ENCODE data around the gene ATP13A3.

Gene ATP13A3

DNA sequence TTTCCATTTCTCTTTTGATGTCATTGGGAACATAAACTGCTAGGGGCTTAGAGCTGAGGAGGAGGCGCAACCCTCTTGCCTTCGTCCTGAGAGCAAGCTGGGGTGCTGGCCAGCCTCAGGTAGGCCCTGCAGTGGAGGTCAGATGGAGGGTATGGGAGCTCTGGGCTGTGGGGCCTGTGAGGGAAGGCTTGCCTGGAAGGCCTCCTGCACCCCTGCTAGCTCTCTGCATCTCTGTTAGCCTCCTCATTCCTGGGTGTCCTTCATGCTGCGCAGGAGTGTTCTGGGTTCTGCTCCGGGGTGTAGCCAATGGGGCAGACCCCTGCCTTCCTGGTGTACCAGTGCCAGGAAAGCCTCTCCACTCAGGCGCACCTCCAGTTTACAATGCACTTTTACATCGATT lies 99.5 kb downstream of the ATP13A3 start:
- no peak for DNase-seq

DNA sequence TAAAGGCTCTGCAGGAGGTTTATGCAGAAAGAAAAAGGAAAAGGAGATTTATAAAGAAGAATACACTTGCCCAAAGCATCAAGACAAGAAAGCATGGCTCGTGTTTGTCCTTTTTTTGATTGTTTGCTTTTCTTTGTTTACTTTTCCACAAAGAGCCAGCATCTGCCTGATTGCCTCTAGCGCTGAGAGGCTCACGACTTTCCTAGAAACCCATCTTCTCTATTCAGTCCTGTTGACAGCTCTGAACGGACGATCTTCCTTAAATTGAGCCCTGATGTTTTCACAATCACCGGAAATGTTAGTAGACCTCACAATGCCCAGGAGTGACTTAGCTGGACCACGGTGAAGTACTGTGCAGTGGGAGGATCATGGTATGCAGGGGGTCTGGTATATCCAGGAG lies 100.2 kb downstream of the ATP13A3 start:
- DNase-seq: no peak

DNA sequence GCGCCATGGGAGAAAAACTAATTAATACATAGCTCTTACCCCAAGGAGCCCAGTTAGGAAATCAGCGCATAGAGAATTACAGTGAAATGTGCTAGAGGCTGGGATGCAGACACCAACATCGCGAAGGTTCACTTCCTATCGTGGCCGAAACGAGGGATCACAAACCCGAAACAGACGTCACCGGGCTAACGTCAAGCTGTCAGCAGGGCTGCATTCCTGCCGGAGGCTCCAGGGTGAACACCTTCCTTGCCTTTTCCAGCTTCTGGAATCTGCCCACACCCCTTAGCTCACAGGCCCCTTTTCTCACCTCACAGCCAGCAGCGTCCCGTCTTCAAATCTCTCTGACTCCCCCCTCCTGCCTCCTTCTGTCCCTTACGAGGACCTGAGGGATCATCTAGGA lies 100.7 kb downstream of the ATP13A3 start:
- no peak for DNase-seq

DNA sequence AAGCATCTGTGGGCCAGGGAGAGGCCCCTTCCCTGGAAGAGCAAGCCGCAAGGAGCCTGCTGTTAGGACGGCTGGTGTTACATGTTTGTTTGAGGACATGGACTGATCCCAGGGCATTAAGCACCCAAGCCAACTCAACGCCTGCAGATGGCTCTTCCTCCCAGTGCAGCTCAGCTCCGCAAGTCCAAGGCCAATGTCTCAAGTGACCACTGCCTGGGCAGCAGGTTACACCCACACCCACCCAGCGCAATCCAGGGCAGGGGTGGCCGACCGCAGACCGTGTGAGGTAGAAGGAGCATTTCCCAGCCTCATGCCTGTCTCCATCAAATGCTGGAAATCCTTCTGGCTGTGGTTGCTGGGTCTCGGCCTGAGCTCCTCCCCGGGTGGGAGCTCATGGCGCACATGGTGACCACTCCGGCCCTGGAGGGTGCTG lies 102.2 kb downstream of the ATP13A3 start:
- no peak for DNase-seq

DNA sequence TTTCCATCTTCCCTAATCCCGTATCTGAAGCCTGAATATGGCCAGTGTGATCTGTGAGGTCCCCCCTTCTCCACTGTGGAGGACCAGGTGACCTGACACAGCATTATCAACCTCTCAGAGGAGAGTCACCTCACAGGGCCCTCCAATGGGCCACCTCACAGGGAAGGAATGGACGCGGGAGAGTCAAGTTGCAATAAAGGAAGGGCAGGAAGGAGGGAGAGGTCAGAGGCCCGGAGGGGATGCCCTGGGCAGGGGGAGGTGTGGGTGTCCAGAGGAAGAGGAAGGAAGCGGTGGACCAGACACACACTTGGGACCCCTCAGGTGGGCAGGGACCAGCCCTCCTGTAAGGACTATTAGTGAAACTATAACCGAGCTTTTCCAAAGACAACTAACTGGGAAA lies 102.6 kb downstream of the ATP13A3 start:
- DNase-seq: no peak

DNA sequence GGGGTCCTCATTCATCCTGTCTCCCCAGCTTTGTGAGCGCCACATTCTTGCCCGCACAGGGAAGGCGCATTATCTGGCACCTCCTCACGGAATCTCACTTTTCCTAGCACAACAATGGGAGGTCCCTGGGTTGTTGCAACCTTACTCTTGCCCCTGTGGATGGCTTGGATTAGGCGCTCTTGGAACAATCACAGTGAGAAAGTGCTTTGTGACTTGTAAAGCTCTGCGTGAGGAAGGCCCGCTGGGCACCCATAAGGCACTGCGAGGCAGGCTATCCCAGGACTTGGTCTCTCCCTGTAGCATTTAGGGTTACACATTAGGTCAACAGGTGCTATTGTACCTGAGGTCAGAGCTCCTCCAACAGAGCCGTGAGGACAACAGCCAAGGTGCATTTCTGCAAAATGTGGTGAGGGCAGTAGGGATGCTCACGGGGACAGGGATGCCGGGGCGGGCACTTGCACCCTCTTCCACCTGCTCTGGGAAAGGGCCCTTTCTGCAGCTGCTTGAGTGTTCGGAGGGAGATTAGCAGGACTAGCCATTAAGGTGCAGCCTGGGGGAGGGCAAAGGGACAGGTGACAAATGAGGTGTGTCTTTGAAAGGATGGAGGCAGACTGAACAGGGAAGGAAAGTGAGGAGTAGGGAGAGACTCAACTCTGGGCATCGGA lies 103.4 kb downstream of the ATP13A3 start:
- no peak for DNase-seq

DNA sequence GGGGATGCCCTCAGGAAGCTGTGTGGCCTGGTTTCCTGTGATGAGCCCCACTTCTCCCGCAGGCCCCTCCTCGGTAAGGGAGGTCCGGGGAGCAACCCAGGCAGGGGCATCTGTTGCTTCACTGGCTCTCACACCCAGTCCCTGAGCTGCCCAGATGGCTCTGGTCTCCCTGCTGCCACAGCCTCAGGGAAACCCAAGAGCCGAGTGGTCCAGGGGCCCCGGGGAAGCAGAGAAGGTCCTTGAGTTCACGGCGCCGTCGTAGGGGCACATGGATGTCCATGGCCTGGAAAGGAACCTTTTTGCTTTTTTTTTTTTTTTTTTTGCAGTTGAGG lies 103.9 kb downstream of the ATP13A3 start:
- no peak for DNase-seq

DNA sequence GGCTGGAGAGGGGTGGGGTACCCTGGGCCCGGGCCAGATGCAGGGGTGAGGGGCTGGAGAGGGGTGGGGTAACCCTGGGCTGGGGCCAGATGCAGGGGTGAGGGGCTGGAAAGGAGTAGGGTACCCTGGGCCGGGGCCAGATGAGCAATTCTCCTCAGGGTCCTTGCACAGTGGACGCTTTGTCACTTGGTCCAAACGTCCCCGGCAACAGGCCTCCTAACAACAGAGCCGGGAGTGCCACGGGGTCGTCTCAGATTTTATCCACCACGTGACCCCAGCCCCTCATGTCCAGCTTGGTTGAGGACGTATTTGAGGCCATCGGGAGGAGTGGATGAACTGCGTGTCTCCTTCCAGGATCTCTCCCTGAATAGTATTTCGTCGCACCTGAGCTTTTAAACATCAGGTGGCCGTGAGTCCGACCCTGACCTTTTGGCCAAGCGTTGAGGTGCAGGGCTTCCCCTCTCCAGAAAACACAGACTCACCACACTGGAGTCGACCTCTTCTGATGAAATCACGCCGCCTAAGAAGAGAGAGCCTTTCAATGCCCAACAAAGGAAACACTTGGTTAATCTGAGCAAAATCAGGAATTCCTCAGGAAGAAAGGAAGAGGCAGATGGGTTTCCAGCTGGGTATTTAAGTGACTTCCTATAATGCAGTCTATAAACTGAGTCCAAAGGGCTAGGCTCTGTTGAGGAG lies 104.5 kb downstream of the ATP13A3 start:
- DNase-seq: no peak

DNA sequence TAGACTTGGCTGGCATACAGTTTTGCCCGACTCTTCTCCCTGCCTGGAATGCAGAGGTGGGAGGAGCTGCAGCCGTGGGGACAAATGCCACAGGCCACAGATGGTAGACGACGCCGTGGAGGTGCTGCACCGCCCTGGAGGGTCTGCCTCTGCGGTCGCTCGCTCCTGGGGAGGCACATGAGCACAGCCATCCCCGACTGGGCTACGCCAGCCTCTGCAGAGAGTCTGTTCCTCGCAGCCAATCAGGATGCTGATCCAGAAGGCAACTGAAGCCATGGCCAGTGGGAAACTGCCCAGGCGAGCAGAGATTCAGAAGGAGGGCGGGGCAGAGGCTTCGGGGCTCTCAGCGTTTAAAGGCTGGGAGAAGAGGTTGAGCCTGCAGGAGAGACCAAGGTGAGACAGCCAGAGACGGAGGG lies 105.3 kb downstream of the ATP13A3 start:
- DNase-seq: no peak

DNA sequence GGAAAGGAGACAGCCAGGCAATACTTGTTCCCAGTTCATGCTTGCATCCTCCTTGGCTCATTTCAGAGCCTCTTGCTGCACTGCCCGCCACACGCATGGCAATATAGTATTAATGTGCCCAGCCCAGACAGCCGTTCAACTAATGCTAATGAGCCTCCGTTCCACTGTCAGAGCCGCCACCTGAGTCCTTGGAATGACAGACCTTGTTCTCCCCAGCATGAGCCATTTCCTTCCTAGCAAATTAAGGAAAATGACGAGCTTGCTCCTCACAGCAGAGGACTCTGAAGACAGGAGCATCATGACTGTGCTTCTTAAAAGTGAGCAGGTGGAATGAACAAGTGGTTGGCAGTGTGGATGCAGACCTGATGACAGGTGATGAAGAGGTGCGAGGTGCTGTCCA lies 106.5 kb downstream of the ATP13A3 start:
- DNase-seq: no peak

DNA sequence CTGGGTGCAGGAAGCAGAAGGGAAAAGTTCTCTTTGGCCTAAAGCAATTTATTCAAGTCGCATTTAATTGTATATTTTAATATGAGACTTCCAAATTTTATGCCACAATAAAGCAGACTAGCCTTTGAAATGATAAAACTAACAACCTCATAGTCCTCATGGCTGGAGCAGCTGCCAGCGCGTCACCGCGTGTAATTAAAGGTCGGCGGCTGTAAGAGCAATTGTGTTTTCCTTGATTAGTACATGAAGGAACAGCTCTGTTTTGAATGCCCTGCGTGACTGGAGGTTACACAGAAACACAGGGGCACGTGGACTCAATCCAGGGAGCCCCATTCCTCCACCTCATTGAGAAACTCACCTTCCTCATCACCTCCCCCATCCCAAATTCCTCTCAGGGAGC lies 107.2 kb downstream of the ATP13A3 start:
- peak; percentile 77 for DNase-seq

DNA sequence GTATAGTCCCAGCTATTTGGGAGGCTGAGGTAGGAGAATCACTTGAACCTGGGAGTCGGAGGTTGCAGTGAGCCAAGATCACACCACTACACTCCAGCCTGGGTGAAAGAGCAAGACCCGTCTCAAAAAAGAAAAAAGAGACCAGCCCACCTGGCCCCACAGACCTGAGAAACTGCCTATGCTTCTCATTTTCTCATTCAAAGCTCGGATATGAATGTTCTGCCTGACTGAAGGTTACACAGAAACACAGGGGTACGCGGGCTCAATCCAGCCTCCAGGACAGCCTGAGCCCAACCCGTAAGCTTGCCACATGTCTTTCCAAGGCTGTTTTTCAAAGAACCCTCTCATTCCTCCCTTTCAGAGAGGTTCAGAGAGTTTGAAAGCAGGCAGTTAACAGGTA lies 107.6 kb downstream of the ATP13A3 start:
- peak; percentile 56 for DNase-seq

DNA sequence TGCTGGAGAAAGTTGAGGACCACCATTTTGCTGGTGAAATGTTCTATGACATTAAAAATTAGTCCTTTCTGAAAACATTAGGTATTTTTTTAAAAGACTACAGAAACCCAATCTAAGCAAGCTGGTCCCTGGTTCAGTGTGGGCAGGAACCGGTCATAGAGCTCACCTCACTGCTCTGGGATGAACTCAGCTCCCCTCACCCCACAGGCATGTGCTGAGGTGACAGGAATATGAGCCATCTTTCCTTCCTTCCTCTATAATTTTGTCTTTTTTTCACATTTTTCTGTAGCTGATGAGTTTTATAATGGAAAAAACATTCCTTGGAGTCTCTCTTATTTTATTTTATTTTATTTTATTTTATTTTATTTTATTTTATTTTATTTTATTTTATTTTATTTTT lies 109.1 kb downstream of the ATP13A3 start:
- no peak for DNase-seq

DNA sequence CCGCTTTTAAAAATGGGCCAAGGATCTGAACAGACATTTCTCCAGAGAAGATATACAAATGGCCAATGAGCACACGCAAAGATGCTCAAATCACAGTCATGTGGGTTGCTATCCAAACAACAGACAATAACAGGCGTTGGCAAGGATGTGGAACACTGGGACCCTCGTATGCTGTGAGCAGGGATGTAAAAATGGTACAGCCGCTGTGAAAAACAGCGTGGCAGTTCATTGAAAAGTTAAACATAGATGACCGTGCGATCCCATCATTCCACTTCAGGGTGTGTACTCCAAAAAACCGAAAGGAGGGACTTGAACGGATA lies 110.6 kb downstream of the ATP13A3 start:
- no peak for DNase-seq

DNA sequence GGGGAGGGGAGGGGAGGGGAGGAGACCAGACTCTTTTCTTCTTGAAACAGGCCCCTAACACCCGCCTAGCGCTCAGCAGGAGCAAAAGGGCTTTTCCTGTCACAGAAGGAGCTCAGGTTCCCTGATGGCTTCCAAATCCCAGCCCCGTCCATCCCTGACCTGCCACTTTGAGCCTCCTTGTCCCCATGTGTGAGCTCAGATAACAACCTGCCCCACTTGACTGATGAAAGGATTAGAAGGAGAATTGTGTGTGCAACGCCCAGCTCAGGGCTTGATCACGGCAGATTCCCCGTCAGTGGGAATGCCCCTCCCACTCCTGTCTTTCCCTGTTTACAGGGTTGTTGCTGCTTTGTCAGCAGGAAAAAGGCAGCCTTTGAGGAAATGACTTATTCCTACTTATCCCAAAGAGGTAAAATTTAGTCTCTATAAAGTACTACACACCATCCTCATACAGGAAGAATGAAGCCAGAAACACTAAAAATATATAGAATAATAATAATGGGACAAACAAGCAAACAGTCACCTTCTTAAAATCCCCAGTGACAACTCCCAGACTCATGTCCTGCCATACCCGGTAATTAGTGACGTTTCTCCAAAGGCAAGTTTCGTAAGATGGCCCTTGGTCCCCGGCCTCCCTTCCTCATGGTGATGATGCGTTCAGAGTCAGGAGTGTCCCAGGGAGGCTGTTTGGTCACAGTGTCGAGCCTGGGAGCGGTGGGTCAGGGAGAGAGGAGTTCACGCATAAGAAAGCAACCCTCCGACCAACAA lies 111.1 kb downstream of the ATP13A3 start:
- peak; percentile 17 for DNase-seq

DNA sequence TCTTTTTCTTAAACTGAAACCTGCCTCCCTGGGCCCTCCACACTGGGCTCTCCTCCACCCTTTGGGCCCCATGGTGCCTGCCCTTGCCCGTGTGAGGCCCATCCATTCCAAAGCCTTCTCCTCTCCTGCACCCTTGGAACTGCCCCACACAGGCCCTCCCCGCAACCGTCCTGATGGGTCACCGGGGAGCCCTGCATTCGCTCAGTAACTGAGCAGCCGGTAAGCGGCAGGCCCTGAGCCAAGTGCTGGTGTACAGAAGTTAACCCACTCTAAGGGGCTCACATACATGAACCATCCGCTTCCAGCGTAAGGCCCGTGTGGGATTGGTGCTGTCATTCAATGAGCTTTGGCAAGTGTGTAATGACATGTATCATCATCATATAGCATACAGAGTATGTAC lies 111.9 kb downstream of the ATP13A3 start:
- no peak for DNase-seq

DNA sequence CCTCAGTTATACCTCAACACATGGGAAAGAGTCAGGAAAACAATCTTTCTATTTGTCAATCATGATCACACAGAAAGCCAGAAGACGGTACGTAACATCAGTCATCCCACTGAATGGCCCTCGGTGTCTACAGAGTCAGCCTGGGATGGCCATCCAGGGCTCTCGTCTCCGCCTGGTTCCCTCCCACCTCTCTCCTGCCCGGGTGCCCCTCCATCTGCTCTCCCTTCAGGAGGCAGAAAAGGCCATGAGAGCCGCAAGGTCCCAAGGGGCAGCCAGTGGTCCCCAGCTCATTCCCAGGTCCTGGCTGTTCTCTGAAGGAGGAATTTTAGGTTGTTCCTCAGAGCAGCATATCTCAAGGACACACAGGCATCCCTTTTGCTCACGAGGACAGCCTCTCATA lies 112.9 kb downstream of the ATP13A3 start:
- no peak for DNase-seq

DNA sequence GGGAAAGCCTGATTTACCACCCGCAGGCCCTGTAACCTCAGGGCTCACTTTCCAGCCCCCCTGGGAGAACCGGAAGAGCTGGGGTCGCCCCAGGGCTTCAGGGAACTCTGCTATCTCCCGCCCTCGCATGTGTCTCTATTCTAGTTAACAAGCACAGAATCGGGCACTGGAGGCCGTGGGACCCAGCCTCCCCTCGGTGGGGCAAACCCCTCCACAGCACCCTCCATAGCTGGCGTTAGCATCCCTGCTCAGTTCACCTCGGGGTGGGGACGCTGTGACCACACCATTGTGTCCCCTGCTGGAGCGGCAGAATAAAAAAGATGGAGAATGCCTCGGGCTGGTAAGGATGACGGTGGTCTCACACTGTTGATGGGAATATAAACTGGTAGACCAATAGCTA lies 113.8 kb downstream of the ATP13A3 start:
- no peak for DNase-seq

DNA sequence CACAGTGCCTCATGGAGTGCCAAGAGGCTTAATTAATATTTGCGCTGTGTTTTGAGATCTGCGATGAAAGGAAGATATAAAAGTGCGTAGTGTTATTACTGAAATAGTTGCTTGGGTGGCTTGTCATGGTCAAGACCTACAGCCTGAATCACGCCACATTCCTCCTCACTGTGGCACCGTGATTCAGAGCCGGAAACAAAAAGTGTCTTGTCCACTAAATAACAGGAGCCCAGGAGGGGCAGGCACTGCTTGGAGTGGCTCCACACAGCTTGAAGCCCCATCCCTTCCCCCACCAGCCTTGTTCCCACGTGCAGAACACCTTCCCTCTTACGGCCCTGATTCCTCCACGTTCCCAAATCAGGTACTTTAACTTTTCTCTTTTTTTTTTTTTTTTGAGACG lies 116.0 kb downstream of the ATP13A3 start:
- no peak for DNase-seq

DNA sequence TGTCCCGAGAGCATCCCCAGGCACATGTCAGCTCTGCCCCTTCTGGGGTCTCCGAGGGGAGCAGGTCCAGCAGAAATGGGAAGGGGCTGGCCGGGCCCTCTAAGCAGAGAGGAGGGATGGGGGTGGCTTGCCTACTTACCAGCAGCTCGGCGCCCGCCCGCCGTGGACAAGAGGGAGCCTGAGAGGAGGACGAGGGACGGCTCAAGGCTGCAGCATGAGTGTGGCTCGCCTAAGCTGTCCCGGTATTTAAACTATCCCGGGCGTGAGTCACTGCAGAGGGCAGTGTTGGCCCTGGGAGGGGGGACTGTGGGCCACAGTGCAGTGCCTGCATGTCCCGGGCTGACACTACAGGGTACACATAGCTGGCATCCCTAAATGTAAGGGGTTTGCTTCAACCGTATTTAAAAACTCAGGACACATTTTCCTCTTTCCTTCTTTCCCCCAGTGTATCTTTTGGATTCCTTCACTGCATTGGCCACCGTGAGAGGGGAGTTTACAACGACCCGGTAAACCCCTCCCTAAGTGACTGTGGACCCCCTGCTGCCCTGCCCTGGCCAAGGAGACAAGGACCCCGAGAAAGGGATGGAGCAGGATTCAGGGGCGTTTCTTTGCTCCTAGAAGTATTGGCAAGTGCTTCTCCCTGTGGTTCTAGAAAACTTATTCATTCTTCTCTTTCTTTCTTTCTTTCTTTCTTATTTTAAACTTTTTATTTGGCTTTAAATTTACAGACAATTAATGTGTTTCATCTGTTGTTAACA lies 117.1 kb downstream of the ATP13A3 start, which contains the start of gene LRRC15:
Gene LRRC15, minus strand, starts transcription at position 222 of the 758 bp plus-strand sequence. CDS start 8,700 bp downstream, outside the sequence.
- no peak for DNase-seq

DNA sequence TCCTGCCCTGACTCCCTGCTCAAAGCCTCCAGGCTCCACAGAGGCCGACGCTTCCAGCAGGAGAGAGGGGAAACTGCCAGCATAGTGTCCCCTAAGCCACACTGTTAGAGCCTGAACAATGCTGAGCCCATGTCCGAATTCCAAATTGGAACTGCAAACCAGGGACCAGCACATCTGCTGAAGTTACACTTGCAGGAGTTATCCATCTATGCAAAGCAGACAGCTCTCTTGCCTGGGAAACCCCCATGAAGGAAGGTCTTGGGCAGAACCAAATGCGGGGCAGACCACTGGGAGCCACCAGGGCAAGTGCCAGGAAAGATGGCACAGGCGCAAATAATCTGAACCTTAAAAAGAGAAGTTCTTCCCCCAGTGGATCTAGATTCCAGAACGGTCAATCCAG lies 117.9 kb downstream of the ATP13A3 start:
- no peak for DNase-seq

DNA sequence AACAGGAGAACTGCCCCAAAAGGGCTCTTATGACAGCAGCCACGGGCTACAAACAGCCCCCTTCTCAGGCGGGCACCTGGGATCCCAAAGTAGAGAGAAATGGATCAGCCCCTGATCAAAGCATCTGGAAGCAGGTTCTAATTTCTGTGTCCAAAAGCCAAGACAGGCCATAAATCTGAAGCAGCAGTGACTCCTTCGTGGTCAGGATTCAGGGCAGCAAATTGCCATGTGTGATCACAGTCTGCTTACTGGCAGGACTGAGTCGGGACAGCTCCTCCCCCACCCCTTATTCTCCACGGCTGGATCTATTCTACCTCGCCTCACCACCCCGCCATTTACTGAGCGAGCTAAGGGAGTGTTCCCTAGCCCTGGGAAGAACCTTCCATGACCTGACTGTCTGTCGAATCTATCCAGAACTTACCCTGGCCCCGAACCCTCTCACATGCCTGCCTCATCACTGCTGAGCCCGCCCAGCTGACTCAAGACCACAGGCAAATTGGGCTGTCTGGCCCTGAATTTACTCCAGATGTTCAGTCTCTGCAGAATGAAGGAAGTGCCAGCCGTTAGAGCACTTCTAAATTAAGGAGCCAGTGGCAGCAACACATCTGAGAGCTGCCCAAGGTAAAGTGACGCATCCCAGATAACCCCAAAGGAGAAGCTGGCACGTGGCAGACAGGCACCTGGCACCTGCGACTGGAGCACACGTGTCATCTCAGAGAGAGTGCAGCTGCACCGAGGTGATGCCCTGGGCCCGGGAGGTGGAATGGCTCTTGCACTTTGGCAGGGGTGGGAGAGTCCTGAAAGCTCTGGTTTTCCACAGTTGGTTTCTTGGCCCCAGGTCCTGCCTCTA lies 118.6 kb downstream of the ATP13A3 start:
- no peak for DNase-seq
